NCI-H446 treated with DMSO at 0.1 percent for 48 hours (cell line): ENCODE data around the gene RAB12.
"Not testable (repeated sequence)": the region's sequence is repeated elsewhere in the genome, so short reads cannot be mapped to it uniquely, and the experiment has no call there.

ENCODE experiments used
- DNase-seq: peaks from one replicate; lab custom pipeline; 2025; lab: John Stamatoyannopoulos, UW

RAB12 gene, protein sequence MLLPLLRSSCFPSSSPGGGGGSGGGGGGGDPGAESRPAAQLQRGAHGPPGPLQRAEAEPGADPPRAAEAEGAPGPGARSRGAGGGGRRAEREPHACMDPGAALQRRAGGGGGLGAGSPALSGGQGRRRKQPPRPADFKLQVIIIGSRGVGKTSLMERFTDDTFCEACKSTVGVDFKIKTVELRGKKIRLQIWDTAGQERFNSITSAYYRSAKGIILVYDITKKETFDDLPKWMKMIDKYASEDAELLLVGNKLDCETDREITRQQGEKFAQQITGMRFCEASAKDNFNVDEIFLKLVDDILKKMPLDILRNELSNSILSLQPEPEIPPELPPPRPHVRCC

DNA sequence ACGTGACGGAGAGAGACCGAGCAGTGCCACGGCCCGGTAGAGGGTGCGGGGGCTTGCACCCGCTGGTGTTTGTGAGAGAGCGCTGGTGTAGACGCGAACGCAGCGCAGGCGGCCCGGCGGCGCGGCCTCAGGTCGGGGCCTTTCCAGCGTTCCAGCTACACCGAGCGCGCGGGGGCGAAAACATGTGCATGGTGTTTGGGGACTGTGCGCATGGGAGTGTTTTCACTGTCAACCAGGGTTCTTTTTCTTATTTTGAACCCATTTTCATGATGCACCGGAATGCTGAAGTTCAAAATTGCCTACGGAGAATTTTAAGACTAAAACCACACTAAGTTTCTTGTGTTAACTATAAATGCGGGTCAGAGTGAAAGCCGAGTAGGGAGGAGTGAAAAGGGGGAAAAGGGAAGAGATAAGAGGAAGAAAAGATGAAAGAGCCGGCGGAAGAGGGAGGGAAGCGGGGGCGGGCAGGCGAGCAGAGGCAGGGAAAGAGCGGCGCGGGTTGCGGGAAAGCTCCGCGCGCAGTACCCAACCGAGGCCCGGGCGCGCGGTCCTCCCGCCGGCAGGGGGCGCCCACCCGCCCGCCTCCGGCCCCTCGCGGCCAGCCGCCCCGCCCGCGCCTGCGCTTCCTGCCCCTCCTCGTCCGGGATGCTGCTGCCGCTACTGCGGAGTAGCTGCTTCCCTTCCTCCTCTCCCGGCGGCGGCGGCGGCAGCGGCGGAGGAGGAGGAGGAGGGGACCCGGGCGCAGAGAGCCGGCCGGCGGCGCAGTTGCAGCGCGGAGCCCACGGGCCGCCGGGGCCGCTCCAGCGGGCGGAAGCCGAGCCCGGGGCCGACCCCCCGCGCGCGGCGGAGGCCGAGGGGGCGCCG, at the start of gene RAB12:
Gene RAB12 (plus strand): TSS at position 643 of the 864 bp plus-strand sequence. CDS start 3 bp downstream, at position 646.
- DNase-seq: peak; percentile 62

DNA sequence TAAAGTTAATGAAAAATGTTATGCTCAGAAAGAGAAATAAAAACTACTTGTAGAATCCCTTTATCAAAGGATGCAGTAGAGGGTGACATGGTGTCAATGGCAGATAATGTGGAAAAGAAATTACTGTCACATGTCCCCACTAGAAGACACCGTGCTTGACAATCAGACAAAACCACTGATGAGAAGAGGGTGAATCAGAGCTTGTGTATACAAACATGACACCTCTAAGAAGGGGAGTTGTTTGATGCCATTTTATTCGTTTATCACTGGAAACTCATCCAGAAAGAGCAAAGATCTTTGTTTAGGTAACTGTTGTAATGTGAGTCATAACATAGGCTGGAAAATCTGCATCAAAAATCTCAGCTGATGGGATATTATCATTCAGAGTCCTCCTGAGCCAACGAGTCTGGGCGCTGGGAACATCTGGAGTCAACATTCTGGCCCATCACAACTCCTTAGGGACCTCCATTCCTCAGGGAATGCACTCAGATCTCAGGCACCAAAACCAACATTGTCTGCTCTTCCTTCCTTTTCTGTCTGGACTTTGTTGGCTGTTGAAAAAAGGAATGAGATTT, 49.5 kb upstream of the RAB12 start:
- DNase-seq: no peak

DNA sequence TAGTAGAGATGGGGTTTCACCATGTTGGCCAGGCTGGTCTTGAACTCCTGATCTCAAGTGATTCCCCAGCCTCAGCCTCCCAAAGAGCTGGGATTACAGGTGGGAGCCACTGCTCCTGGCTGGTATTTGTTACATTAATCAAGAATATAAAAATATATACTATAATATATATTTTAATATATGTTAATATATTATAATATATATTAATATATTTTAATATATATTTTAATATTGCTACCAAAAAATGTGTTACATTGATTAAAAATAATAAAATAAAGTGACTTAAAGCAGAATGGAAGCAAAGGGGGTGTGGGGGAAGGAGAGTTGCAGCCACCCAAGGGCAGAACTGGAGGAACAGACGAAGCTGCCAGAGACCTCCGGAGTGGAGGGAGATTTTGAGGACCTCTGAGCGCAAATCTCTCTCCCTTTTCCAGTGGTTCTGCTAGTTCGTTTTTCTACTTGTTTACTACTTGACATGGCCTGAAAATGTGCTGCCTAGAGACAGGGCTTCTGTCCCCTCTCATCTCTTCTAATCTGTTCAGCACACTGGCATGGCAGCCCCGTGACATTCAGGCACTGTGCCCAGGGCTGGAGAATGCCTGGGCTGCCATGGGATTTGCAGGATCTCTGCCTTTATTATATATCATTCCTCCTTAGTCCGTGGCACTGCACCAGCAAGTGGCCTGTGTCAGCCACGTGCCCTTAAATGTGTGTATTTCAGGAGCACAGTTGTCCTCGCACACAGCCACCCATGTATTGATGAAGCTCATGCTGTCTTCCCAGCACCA, 47.9 kb upstream of the RAB12 start:
- no peak for DNase-seq

DNA sequence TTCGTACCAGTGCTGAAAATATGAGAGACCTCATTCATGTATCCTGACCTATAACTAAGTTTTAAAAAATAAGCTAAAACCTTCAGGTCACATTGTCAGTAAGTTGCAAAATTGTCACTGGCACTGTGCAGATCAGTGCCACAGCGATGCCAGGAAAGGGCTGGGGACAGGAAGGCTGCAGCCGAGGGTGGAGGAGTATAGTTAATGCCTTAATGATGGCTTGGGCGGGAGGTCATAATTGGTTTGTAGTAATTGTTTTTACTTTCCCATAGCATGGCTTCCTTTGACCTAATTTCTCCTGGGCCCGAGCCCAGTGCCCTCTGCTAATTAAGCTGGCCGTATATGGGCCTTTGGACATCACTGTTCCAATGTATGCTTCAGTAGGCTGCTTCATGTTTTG, 47.2 kb upstream of the RAB12 start:
- no peak for DNase-seq

DNA sequence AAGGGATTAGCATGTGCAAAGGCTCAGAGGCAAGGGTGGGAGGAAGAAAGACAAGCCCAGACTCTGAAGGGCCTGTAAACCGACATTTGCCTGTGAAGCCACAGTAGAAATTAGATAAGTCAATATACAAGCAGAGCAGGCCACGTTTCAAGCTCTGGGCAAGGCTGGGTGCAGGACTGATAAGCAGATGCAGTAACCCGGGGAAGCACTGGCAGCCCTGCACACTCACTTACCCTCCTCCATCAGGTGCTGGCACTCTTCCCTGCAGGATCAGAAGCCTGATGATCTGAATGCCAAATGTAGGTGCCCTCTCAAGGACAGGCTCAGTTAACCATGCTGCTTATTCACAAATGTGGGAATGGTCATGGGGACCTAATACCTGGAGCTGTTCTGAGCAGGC, 46.3 kb upstream of the RAB12 start:
- DNase-seq: no peak

DNA sequence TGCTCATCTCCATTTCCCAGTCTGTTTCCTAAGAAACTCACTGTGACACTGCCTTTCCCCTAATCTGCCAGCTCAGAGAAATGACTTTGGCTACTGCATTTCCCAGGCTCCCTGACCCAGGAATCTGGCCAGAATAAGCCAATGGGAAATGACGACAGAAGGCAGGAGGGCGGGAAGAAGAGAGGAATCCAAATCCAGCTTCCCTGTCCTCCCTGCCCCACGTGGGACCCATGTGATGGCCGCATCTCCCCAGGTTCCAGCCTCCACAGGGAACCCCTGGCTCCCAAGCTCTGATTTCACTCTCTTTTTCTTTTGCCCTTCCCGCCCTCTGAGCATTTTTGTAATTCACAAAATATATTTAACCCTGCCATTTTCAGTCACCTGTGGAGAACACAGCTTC, 37.8 kb upstream of the RAB12 start:
- no peak for DNase-seq

DNA sequence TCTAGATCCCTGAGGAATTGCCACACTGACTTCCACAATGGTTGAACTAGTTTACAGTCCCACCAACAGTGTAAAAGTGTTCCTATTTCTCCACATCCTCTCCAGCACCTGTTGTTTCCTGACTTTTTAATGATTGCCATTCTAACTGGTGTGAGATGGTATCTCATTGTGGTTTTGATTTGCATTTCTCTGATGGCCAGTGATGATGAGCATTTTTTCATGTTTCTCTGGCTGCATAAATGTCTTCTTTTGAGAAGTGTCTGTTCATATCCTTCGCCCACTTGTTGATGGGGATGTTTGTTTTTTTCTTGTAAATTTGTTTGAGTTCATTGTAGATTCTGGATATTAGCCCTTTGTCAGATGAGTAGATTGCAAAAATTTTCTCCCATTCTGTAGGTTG, 35.5 kb upstream of the RAB12 start:
- not testable (repeated sequence) for DNase-seq

DNA sequence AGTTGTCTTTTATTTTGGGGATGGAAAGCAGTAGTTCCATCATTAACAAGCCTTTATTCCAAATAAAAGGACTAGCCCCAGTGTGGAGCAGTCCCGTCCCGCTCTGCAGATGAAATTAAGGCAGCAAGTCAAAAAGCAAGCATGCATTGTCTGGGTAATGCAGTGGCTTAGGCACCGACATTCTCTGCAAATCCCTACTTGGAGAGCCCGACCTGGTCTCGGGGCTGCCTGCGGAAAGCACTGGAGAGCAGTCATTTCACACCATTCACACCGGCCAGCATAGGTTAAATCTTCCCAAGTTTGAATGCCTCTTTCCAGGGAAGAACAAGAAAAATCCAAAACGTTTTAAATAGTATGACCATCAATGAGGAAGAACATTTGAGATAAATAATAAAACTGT, 24.4 kb upstream of the RAB12 start:
- no peak for DNase-seq

DNA sequence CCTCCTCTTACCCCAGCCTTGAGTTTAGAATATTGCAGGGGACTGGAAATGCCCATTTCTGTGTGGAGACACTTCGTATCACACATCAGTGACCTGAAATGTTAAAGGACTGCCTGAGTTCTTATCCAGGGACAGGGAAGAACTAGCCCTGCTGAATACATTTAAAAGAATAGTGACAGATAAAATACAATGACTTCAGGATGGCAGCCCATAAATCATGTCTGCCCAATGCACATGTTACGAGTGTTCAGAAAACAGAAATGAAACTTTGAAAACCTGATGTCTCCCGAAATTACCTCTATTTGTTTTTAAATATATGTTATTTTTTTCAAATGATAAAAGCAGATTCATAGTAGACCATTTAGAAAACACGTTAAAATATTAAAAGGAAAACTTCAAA, 22.3 kb upstream of the RAB12 start:
- DNase-seq: no peak

DNA sequence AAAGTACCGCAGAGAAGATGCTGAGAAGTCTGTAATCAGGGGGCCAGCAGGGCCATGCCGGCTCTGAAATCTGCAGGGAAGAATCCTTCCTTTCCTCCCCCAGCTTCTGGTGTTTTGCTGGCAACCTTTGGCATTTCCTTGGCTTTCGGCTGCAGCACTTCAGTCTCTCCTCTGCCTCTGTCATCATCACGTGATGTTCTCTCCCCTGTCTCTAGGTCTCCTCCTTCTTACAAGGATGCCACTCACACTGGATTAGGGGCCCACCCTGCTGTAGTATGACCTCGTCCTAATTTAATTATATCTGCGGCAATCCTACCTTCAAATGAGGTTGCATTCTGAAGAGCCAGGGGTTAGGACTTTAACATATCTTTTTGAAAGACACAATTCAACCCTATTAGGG, 13.8 kb upstream of the RAB12 start:
- no peak for DNase-seq

DNA sequence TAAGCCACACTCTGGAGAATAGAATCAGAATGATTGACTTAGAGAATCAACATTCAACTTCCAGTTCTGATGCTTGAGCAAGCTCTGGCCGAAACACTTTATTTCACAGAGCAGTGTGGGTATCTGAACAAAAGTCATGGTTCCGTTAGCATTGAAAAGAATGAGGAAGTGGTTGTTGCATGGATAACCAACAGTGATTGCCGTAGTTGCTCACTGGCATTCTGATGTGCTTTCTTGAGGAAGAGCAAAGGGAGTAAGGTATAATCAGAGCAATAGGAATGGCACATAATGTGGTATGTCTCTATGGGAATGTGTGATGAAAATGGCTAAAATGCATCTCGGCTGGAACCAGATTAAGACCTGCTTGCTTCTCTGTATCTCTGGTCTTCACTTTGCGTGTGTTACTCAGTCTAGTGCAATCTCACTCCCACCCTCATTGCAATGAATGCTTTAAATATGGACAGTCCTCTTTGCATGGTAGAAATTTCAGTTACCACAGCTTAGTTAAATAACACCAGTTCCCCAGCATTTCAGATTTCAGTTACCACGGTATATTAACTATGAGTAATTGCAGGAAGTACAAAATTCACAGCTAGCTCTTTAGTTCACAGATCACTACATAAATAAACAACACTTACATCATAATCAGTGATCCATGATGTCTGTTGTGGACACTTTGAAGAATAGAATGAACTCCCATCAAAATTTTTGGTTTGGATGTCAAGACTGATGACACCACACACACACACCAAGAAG, 7.8 kb upstream of the RAB12 start:
- DNase-seq: no peak

DNA sequence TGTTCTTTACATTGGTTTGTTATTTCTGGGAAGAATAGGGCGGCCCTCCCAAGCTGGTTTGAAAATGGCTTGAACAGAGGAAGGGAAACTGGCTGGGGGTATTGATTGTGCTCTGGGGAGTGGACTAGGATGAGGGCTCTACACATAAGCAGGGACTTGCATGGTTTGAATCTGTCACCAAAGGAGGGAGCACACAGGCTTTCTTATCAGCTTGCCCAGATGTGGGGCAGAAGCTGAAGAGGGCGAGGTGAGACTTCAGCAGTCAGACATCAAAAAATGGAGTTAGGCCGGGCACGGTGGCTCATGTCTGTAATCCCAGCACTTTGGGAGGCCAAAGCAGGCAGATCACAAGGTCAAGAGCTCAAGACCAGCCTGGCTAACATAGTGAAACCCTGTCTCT, 7.2 kb upstream of the RAB12 start:
- DNase-seq: no peak

DNA sequence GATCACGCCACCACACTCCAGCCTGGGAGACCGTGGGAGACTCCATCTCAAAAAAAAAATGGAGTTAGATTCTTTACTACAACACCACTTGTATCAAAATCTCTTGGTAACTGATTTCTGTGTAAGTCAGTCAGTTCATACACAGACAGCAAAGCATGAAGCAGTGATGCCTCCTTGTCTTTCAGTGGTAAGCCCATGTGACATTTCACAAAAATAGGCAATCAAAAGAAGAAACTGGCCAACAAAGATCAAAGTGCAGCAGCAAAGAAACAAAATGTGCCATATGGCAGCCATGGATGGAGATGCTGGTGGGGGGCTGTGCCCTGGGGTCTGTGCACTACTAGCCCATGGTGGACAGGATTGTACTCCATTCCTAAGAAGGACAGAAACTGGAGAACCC, 6.7 kb upstream of the RAB12 start:
- DNase-seq: no peak

DNA sequence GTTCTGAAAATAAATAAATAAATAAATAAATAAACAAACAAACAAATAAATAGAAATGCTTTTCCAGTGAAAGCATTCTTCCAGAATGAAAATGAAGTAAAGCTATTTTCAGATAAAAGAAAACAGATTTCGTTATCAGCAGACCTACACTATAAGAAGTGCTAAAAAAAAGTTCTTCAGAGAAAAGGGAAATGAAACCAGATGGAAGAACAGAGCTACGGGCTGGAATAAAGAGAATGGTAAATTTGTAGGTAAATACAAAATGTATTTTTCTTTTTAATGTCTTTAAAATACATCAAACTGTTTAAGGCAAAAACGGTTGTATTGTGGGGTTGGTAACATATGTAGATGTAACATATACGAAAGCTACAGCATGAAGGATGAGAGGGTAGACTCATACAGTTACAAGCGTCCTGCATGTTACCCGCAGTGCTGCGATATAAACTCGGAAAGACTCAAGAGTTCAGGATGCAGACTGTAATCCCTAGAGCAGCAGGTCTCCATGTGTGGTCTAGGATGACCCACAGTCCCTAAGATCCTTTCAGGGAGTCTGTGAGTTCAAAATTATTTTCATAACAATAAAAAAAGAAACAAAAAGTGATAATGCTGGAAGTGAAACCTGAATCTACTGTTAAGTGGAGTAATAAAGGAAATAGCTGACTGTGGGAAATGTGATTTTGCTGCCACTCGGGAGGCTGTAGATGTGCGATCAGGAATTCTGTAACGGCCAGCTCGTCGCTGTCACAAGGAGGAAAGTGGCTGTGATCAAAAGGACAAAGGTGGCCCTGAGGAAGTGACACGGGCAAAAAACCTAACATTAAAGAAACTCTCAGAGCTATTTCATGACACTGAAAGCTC, 5.3 kb upstream of the RAB12 start:
- no peak for DNase-seq

DNA sequence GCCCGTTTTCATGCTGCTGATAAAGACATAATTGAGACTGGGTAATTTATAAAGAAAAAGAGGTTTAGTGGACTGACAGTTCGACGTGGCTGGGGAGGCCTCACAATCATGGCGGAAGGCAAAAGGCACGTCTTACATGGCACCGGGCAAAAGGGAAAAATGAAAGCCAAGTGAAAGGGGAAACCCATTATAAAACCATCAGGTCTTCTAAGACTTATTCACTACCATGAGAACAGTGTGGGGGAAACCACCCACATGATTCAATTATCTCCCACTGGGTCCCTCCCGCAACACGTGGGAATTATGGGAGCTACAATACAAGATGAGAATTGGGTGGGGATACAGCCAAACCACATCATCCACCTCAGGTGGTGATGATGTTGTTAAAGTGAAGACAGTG, 3.3 kb upstream of the RAB12 start:
- DNase-seq: no peak

DNA sequence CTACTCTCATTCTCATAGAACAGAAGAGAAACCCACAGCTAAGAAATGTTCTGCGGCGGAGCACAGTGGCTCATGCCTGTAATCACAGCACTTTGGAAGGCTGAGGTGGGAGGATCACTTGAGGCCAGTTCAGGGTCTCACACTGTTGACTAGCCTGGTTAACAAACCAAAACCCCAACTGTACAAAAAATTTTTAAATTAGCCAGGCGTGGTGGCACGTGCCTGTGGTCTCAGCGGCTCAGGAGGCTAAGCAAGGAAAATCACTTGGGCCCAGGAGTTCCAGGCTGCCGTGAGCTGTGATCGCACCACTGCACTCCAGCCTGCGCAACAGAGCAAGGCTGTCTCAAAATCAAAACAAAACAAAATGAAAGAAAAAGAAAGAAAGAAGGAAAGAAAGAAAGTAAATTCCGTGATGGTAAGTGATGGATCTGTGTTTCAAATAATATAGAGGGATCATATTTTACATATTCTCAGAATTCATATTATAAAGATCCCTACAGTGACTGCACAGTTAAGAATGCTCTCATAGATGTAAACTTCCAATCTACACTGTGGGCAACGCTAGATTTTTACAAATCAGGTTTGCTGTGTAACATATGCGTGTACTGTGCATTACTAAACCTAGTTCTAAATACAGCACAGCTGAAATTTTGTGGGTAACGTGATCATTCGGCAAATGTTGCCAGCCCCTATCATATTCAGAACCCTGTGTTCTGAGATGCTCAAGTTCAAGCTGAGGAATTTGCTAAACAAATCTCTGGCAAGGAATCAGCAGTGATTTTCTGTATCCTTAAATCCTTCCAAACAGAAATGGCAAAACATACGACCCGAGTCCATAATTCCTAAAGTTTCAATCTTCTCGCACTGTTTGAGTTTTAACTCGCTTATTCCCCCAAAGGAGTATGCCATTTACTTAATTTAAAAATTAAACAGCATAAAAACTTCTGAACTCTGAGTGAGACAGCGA, 1.2 kb upstream of the RAB12 start:
- no peak for DNase-seq

DNA sequence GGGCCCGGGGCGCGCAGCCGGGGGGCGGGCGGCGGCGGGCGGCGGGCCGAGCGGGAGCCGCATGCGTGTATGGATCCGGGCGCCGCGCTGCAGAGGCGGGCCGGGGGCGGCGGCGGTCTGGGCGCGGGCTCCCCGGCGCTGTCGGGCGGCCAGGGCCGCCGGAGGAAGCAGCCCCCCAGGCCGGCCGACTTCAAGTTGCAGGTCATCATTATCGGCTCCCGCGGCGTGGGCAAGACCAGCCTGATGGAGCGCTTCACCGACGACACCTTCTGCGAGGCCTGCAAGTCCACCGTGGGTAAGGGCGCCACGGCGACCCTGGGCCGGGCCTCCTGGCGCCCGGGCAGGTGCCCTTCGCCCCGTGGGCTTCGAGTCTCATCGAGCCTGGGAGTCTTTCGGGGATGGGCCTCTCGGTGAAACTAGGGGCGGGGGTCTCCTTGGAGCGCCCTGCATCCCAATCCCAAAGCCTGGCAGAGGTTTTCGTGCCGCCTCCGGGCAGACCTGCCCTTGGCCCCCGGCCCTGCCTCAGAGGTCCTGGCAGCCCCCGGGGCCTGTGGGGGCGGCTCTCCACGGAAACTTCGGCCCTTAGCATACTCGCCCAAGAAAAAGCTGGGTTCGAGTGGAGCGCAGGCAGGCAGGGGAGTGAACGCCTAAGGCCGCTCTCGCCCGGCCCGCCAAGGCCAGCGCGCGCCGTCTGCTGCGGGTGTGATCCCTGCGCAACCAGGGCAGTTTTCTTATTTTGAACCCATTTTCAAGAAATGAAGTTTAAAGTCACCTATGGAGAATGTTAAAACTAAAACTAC, 622 bp downstream of the RAB12 start:
- no peak for DNase-seq

DNA sequence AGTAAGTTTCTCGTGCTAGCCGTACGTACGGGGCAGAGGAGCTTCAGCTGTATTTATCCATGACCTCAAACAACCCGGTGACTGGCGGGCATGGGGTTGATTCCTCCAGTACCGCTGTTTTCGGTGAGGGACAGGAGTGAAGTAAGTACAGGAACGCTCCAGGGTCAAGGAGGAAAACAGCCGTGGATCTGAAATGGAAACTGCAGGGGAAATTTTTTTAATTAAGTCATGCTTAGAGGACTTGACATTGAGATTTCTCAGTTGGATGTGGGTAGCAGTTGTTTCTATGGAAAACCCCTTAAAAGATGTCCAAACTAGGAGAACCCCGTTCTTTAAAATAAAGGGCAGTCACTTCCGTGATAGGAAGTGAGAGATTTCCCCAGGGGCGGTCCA, 1.2 kb downstream of the RAB12 start:
- DNase-seq: no peak
